Measurements from ENCODE around the gene DPP10. TPM values are rescaled to one million over a fixed set of nuclear protein-coding genes. Genes with fewer than 3 reads are reported as not detected.

Gene DPP10
- total RNA-seq, 1 experiment from 2014 or later, result not detected

GRCh38 chr2:115364093-115364492 lies 921.7 kb downstream of the DPP10 start:
- ChIA-PET POLR2A (no interaction called here), CTCF (no interaction called here)
- Mint-ChIP-seq H3K27ac (ENCODE audit: low read depth, unreplicated experiment) (no peak overlapping the region), H3K27me3 (ENCODE audit: insufficient read depth, unreplicated experiment) (no peaks in the 10 kb centered on the region), H3K4me3 (ENCODE audit: unreplicated experiment) (no peak overlapping the region), H3K9me3 (ENCODE audit: unreplicated experiment) (peaks cover 8% of the 10 kb centered on the region), H3K4me1 (ENCODE audit: insufficient read depth, unreplicated experiment) (no peaks in the 10 kb centered on the region), H3K36me3 (ENCODE audit: insufficient read depth, unreplicated experiment) (no peaks in the 10 kb centered on the region)
- BruUV-seq (replicated peaks), result no TSS peak
- TF ChIP-seq CTCF (IDR thresholded peaks at IDR 0.05; ENCODE audit: unreplicated experiment), result no peak
- intact Hi-C loops (cut with micrococcal nuclease), result no loop called here
- DNase-seq (ENCODE audit: unreplicated experiment), result no peak

- peaks cover 27% of the 10 kb centered on the region for H3K9me3 Mint-ChIP-seq (ENCODE audit: unreplicated experiment)
Observed at GRCh38 chr2:115369400-115369799, 927.0 kb downstream of the DPP10 start.

GRCh38 chr2:115374981-115375380 lies 932.5 kb downstream of the DPP10 start:
- no peak overlapping the region for H3K27ac Mint-ChIP-seq (ENCODE audit: low read depth, unreplicated experiment)
- ChIA-PET CTCF (interaction anchor here (0.8 kb wide), 1 partner anchor 92 kb away, joined by 3 read pairs; no protein-coding TSS in a partner anchor), POLR2A (no interaction called here)
- H3K27me3 Mint-ChIP-seq (ENCODE audit: insufficient read depth, unreplicated experiment), result no peaks in the 10 kb centered on the region
- intact Hi-C loops (cut with micrococcal nuclease), result no loop called here
- H3K4me1 Mint-ChIP-seq (ENCODE audit: insufficient read depth, unreplicated experiment), result no peaks in the 10 kb centered on the region
- no TSS peak for BruUV-seq (replicated peaks)
- no peak for TF ChIP-seq CTCF (IDR thresholded peaks at IDR 0.05; ENCODE audit: unreplicated experiment)
- no peaks in the 10 kb centered on the region for H3K36me3 Mint-ChIP-seq (ENCODE audit: insufficient read depth, unreplicated experiment)
- peaks cover 38% of the 10 kb centered on the region for H3K9me3 Mint-ChIP-seq (ENCODE audit: unreplicated experiment)
- no peak for DNase-seq (ENCODE audit: unreplicated experiment)
- H3K4me3 Mint-ChIP-seq (ENCODE audit: unreplicated experiment), result no peak overlapping the region

More at GRCh38 chr2:115369400-115369799, 927.0 kb downstream of the DPP10 start:
- Mint-ChIP-seq H3K4me3 (ENCODE audit: unreplicated experiment) (no peak overlapping the region), H3K4me1 (ENCODE audit: insufficient read depth, unreplicated experiment) (no peaks in the 10 kb centered on the region), H3K27ac (ENCODE audit: low read depth, unreplicated experiment) (no peak overlapping the region), H3K36me3 (ENCODE audit: insufficient read depth, unreplicated experiment) (no peaks in the 10 kb centered on the region), H3K27me3 (ENCODE audit: insufficient read depth, unreplicated experiment) (no peaks in the 10 kb centered on the region)
- ChIA-PET POLR2A (no interaction called here), CTCF (interaction anchor here (0.7 to 0.8 kb wide), 2 partner anchors 24 to 671 kb away, joined by 3 read pairs; no protein-coding TSS in a partner anchor)
- no TSS peak for BruUV-seq (replicated peaks)
- intact Hi-C loops (cut with micrococcal nuclease), result no loop called here
- no peak for DNase-seq (ENCODE audit: unreplicated experiment)
- no peak for TF ChIP-seq CTCF (IDR thresholded peaks at IDR 0.05; ENCODE audit: unreplicated experiment)

- no peak overlapping the region for H3K4me3 Mint-ChIP-seq (ENCODE audit: unreplicated experiment)
- BruUV-seq (replicated peaks), result no TSS peak
- intact Hi-C loops (cut with micrococcal nuclease), result no loop called here
- peaks cover 35% of the 10 kb centered on the region for H3K9me3 Mint-ChIP-seq (ENCODE audit: unreplicated experiment)
- H3K27ac Mint-ChIP-seq (ENCODE audit: low read depth, unreplicated experiment), result no peak overlapping the region
- no peak for DNase-seq (ENCODE audit: unreplicated experiment)
- H3K36me3 Mint-ChIP-seq (ENCODE audit: insufficient read depth, unreplicated experiment), result no peaks in the 10 kb centered on the region
- ChIA-PET POLR2A (no interaction called here), CTCF (no interaction called here)
- H3K27me3 Mint-ChIP-seq (ENCODE audit: insufficient read depth, unreplicated experiment), result no peaks in the 10 kb centered on the region
- no peak for TF ChIP-seq CTCF (IDR thresholded peaks at IDR 0.05; ENCODE audit: unreplicated experiment)
- no peaks in the 10 kb centered on the region for H3K4me1 Mint-ChIP-seq (ENCODE audit: insufficient read depth, unreplicated experiment)
Observed at GRCh38 chr2:115384399-115384798, 942.0 kb downstream of the DPP10 start.

Measured in MCF 10A (cell line).